ENCODE data around the gene OIT3.
"Not testable (repeated sequence)": the region's sequence is repeated elsewhere in the genome, so short reads cannot be mapped to it uniquely, and the experiment has no call there.

OIT3 gene

GRCh38 chr10:72888151-72888638 lies 5.3 kb upstream of the OIT3 start:
- no peak overlapping the region for H3K9ac ChIP-seq (ENCODE audit: insufficient read length)
- DNase-seq (ENCODE audit: low read depth, low spot score) = no peak
- no peak for TF ChIP-seq POLR2AphosphoS5 (IDR thresholded peaks at IDR 0.05; ENCODE audit: borderline replicate concordance, low read depth, low read length)
- TF ChIP-seq FOXP2 (optimal IDR thresholded peaks at IDR 0.05; ENCODE audit: control extremely low read depth, extremely low read length, insufficient read depth) = no peak
- TF ChIP-seq EZH2 (IDR thresholded peaks at IDR 0.05) = no peak
- H3K27ac ChIP-seq = no peak overlapping the region
- no peak overlapping the region for H3K4me3 ChIP-seq
- H3K36me3 ChIP-seq (ENCODE audit: insufficient read depth, low read length) = no peaks in the 10 kb centered on the region
- no peaks in the 10 kb centered on the region for H3K9me3 ChIP-seq (ENCODE audit: low read depth, low read length)

- DNase-seq (ENCODE audit: low read depth, low spot score) = no peak
Measured at GRCh38 chr10:72889391-72889831, 4.1 kb upstream of the OIT3 start.

GRCh38 chr10:72890086-72890485 lies 3.5 kb upstream of the OIT3 start:
- H3K36me3 ChIP-seq (ENCODE audit: insufficient read depth, low read length) = no peaks in the 10 kb centered on the region
- H3K9me3 ChIP-seq (ENCODE audit: low read depth, low read length) = no peaks in the 10 kb centered on the region
- no peak overlapping the region for H3K9ac ChIP-seq (ENCODE audit: insufficient read length)
- no peak overlapping the region for H3K4me3 ChIP-seq
- DNase-seq (ENCODE audit: low read depth, low spot score) = no peak
- TF ChIP-seq FOXP2 (optimal IDR thresholded peaks at IDR 0.05; ENCODE audit: control extremely low read depth, extremely low read length, insufficient read depth) (no peak), EZH2 (IDR thresholded peaks at IDR 0.05) (no peak), POLR2AphosphoS5 (IDR thresholded peaks at IDR 0.05; ENCODE audit: borderline replicate concordance, low read depth, low read length) (no peak)
- H3K27ac ChIP-seq = no peak overlapping the region

More at GRCh38 chr10:72889391-72889831, 4.1 kb upstream of the OIT3 start:
- Histone ChIP-seq H3K9ac (ENCODE audit: insufficient read length) (no peak overlapping the region), H3K9me3 (ENCODE audit: low read depth, low read length) (no peaks in the 10 kb centered on the region), H3K4me3 (no peak overlapping the region), H3K36me3 (ENCODE audit: insufficient read depth, low read length) (no peaks in the 10 kb centered on the region), H3K27ac (no peak overlapping the region)
- TF ChIP-seq EZH2 (IDR thresholded peaks at IDR 0.05) = no peak
- no peak for TF ChIP-seq FOXP2 (optimal IDR thresholded peaks at IDR 0.05; ENCODE audit: control extremely low read depth, extremely low read length, insufficient read depth)
- no peak for TF ChIP-seq POLR2AphosphoS5 (IDR thresholded peaks at IDR 0.05; ENCODE audit: borderline replicate concordance, low read depth, low read length)

GRCh38 chr10:72895236-72895850 lies 1.8 kb downstream of the OIT3 start:
- no peak overlapping the region for H3K9ac ChIP-seq (ENCODE audit: insufficient read length)
- H3K4me3 ChIP-seq = no peak overlapping the region
- TF ChIP-seq POLR2AphosphoS5 (IDR thresholded peaks at IDR 0.05; ENCODE audit: borderline replicate concordance, low read depth, low read length) (no peak), FOXP2 (optimal IDR thresholded peaks at IDR 0.05; ENCODE audit: control extremely low read depth, extremely low read length, insufficient read depth) (no peak), EZH2 (IDR thresholded peaks at IDR 0.05) (no peak)
- H3K9me3 ChIP-seq (ENCODE audit: low read depth, low read length) = no peaks in the 10 kb centered on the region
- no peak for DNase-seq (ENCODE audit: low read depth, low spot score)
- H3K27ac ChIP-seq = no peak overlapping the region
- no peaks in the 10 kb centered on the region for H3K36me3 ChIP-seq (ENCODE audit: insufficient read depth, low read length)

DNA sequence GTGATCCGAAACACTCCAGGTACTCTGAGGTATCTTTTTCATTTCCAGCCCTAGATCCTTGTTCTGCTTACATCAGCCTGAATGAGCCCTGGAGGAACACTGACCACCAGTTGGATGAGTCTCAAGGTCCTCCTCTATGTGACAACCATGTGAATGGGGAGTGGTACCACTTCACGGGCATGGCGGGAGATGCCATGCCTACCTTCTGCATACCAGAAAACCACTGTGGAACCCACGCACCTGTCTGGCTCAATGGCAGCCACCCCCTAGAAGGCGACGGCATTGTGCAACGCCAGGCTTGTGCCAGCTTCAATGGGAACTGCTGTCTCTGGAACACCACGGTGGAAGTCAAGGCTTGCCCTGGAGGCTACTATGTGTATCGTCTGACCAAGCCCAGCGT lies 5.1 kb downstream of the OIT3 start:
- no peak overlapping the region for H3K9ac ChIP-seq (ENCODE audit: insufficient read length)
- no peaks in the 10 kb centered on the region for H3K9me3 ChIP-seq (ENCODE audit: low read depth, low read length)
- TF ChIP-seq EZH2 (IDR thresholded peaks at IDR 0.05) (no peak), FOXP2 (optimal IDR thresholded peaks at IDR 0.05; ENCODE audit: control extremely low read depth, extremely low read length, insufficient read depth) (no peak), POLR2AphosphoS5 (IDR thresholded peaks at IDR 0.05; ENCODE audit: borderline replicate concordance, low read depth, low read length) (no peak)
- DNase-seq (ENCODE audit: low read depth, low spot score) = no peak
- no peak overlapping the region for H3K27ac ChIP-seq
- no peaks in the 10 kb centered on the region for H3K36me3 ChIP-seq (ENCODE audit: insufficient read depth, low read length)
- H3K4me3 ChIP-seq = no peak overlapping the region

- H3K4me3 ChIP-seq = no peak overlapping the region
- H3K36me3 ChIP-seq (ENCODE audit: insufficient read depth, low read length) = no peaks in the 10 kb centered on the region
- no peak overlapping the region for H3K27ac ChIP-seq
- no peaks in the 10 kb centered on the region for H3K9me3 ChIP-seq (ENCODE audit: low read depth, low read length)
- no peak for TF ChIP-seq FOXP2 (optimal IDR thresholded peaks at IDR 0.05; ENCODE audit: control extremely low read depth, extremely low read length, insufficient read depth)
- no peak for TF ChIP-seq EZH2 (IDR thresholded peaks at IDR 0.05)
- no peak for TF ChIP-seq POLR2AphosphoS5 (IDR thresholded peaks at IDR 0.05; ENCODE audit: borderline replicate concordance, low read depth, low read length)
- no peak for DNase-seq (ENCODE audit: low read depth, low spot score)
- no peak overlapping the region for H3K9ac ChIP-seq (ENCODE audit: insufficient read length)
Measured at GRCh38 chr10:72899545-72899944, 6.0 kb downstream of the OIT3 start.

- DNase-seq (ENCODE audit: low read depth, low spot score); H3K27ac ChIP-seq; H3K36me3 ChIP-seq (ENCODE audit: insufficient read depth, low read length); H3K9me3 ChIP-seq (ENCODE audit: low read depth, low read length); H3K9ac ChIP-seq (ENCODE audit: insufficient read length); H3K4me3 ChIP-seq: not testable (repeated sequence)
Measured at GRCh38 chr10:72903941-72904446, 10.5 kb downstream of the OIT3 start.

GRCh38 chr10:72904806-72905205 lies 11.3 kb downstream of the OIT3 start:
- TF ChIP-seq POLR2AphosphoS5 (IDR thresholded peaks at IDR 0.05; ENCODE audit: borderline replicate concordance, low read depth, low read length) (no peak), FOXP2 (optimal IDR thresholded peaks at IDR 0.05; ENCODE audit: control extremely low read depth, extremely low read length, insufficient read depth) (no peak), EZH2 (IDR thresholded peaks at IDR 0.05) (no peak)
- Histone ChIP-seq H3K36me3 (ENCODE audit: insufficient read depth, low read length) (no peaks in the 10 kb centered on the region), H3K27ac (no peak overlapping the region), H3K4me3 (no peak overlapping the region), H3K9ac (ENCODE audit: insufficient read length) (no peak overlapping the region), H3K9me3 (ENCODE audit: low read depth, low read length) (no peaks in the 10 kb centered on the region)
- no peak for DNase-seq (ENCODE audit: low read depth, low spot score)

GRCh38 chr10:72906446-72906845 lies 12.9 kb downstream of the OIT3 start:
- TF ChIP-seq FOXP2 (optimal IDR thresholded peaks at IDR 0.05; ENCODE audit: control extremely low read depth, extremely low read length, insufficient read depth) (no peak), EZH2 (IDR thresholded peaks at IDR 0.05) (no peak), POLR2AphosphoS5 (IDR thresholded peaks at IDR 0.05; ENCODE audit: borderline replicate concordance, low read depth, low read length) (no peak)
- no peak for DNase-seq (ENCODE audit: low read depth, low spot score)
- Histone ChIP-seq H3K4me3 (no peak overlapping the region), H3K9me3 (ENCODE audit: low read depth, low read length) (no peaks in the 10 kb centered on the region), H3K36me3 (ENCODE audit: insufficient read depth, low read length) (no peaks in the 10 kb centered on the region), H3K27ac (no peak overlapping the region), H3K9ac (ENCODE audit: insufficient read length) (no peak overlapping the region)
